ENCODE results near the gene SFXN3. TPM values are rescaled to one million over a fixed set of nuclear protein-coding genes. Genes with fewer than 3 reads are reported as not detected.
A peak's percentile ranks its signal among the peaks of the same experiment; 100 is the strongest.

SFXN3 gene
- total and polyA plus RNA-seq, 8 donors = 20.8 to 79.0 (median 24.1) TPM

- Histone ChIP-seq H3K36me3 (no peaks in the 10 kb centered on the region), H3K4me3 (no peak overlapping the region), H3K4me1 (peaks cover 28 to 73% of the 10 kb centered on the region in 2 donors), H3K27me3 (peaks cover 0 to 69% of the 10 kb centered on the region in 2 donors), H3K27ac (no peak overlapping the region), H3K9me3 (no peaks in the 10 kb centered on the region)
- DNase-seq (no peak), ATAC-seq (no peak)
- intact Hi-C loops (cut with DNase I) = no loop called here
- TF ChIP-seq CTCF (IDR thresholded peaks at IDR 0.05) = no peak
Observed at GRCh38 chr10:101063548-101064414, 32.7 kb downstream of the SFXN3 start.

GRCh38 chr10:101064415-101065030 lies 33.5 kb downstream of the SFXN3 start:
- H3K9me3 ChIP-seq = no peaks in the 10 kb centered on the region
- peak overlapping the region in 1 of 2 donors; percentile 41 for H3K27ac ChIP-seq
- no peaks in the 10 kb centered on the region for H3K36me3 ChIP-seq
- H3K4me3 ChIP-seq = no peak overlapping the region
- ATAC-seq = no peak
- DNase-seq = no peak
- peaks cover 0 to 69% of the 10 kb centered on the region in 2 donors for H3K27me3 ChIP-seq
- peaks cover 28 to 72% of the 10 kb centered on the region in 2 donors for H3K4me1 ChIP-seq
- intact Hi-C loops (cut with DNase I) = no loop called here
- TF ChIP-seq CTCF (IDR thresholded peaks at IDR 0.05) = no peak

- no peak for ATAC-seq
- H3K27ac ChIP-seq = peak overlapping the region; percentile 75 to 82
- intact Hi-C loops (cut with DNase I) = no loop called here
- no peak for DNase-seq
- H3K9me3 ChIP-seq = no peaks in the 10 kb centered on the region
- no peaks in the 10 kb centered on the region for H3K36me3 ChIP-seq
- TF ChIP-seq CTCF (IDR thresholded peaks at IDR 0.05) = no peak
- peaks cover 0 to 69% of the 10 kb centered on the region in 2 donors for H3K27me3 ChIP-seq
- H3K4me1 ChIP-seq = peaks cover 28 to 64% of the 10 kb centered on the region in 2 donors
- peak overlapping the region in 1 of 2 donors; percentile 46 for H3K4me3 ChIP-seq
Observed at GRCh38 chr10:101065481-101066145, 34.6 kb downstream of the SFXN3 start.

- TF ChIP-seq CTCF (IDR thresholded peaks at IDR 0.05) = peak in 1 of 2 donors; percentile 25
- peaks cover 0 to 64% of the 10 kb centered on the region in 2 donors for H3K27me3 ChIP-seq
- no peaks in the 10 kb centered on the region for H3K36me3 ChIP-seq
- DNase-seq (peak in 3 of 4 donors; percentile 75 to 91 (median 88)), ATAC-seq (peak; percentile 77)
- intact Hi-C loops (cut with DNase I) = no loop called here
- no peaks in the 10 kb centered on the region for H3K9me3 ChIP-seq
- H3K4me3 ChIP-seq = peak overlapping the region; percentile 38 to 46
- H3K4me1 ChIP-seq = peaks cover 28 to 62% of the 10 kb centered on the region in 2 donors
- H3K27ac ChIP-seq = peak overlapping the region; percentile 75 to 82
Observed at GRCh38 chr10:101066146-101066895, 35.3 kb downstream of the SFXN3 start.

Measured in left lung (tissue), 10 donors.